ENCODE measurements around the gene TSHZ2. TPM values are rescaled to one million over a fixed set of nuclear protein-coding genes. Genes with fewer than 3 reads are reported as not detected.

The TSHZ2 gene
- total RNA-seq, 1 experiment from 2014 or later, result 2.3 TPM

GRCh38 chr20:52962183-52962582 lies 10.0 kb upstream of the TSHZ2 start:
- BruUV-seq (replicated peaks), result no TSS peak
- peaks cover 5% of the 10 kb centered on the region for H3K4me1 Mint-ChIP-seq (ENCODE audit: insufficient read depth, unreplicated experiment)
- H3K4me3 Mint-ChIP-seq (ENCODE audit: unreplicated experiment), result no peak overlapping the region
- no peaks in the 10 kb centered on the region for H3K27me3 Mint-ChIP-seq (ENCODE audit: insufficient read depth, unreplicated experiment)
- intact Hi-C loops (cut with micrococcal nuclease), result no loop called here
- no peak overlapping the region for H3K27ac Mint-ChIP-seq (ENCODE audit: low read depth, unreplicated experiment)
- DNase-seq (ENCODE audit: unreplicated experiment), result no peak
- TF ChIP-seq, protein P1, sequence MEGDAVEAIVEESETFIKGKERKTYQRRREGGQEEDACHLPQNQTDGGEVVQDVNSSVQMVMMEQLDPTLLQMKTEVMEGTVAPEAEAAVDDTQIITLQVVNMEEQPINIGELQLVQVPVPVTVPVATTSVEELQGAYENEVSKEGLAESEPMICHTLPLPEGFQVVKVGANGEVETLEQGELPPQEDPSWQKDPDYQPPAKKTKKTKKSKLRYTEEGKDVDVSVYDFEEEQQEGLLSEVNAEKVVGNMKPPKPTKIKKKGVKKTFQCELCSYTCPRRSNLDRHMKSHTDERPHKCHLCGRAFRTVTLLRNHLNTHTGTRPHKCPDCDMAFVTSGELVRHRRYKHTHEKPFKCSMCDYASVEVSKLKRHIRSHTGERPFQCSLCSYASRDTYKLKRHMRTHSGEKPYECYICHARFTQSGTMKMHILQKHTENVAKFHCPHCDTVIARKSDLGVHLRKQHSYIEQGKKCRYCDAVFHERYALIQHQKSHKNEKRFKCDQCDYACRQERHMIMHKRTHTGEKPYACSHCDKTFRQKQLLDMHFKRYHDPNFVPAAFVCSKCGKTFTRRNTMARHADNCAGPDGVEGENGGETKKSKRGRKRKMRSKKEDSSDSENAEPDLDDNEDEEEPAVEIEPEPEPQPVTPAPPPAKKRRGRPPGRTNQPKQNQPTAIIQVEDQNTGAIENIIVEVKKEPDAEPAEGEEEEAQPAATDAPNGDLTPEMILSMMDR (IDR thresholded peaks at IDR 0.05; ENCODE audit: unreplicated experiment), result no peak
- POLR2A ChIA-PET, result interaction anchor here (1.8 to 3.8 kb wide), 3 partner anchors 9 to 13 kb away, joined by 5 to 20 read pairs (median 8); no protein-coding TSS in a partner anchor
- H3K9me3 Mint-ChIP-seq (ENCODE audit: unreplicated experiment), result no peaks in the 10 kb centered on the region
- CTCF ChIA-PET, result interaction anchor here (0.5 to 1.5 kb wide), 4 partner anchors 9 to 839 kb away, joined by 3 to 6 read pairs (median 4); no protein-coding TSS in a partner anchor
- peaks cover 4% of the 10 kb centered on the region for H3K36me3 Mint-ChIP-seq (ENCODE audit: insufficient read depth, unreplicated experiment)

- Mint-ChIP-seq H3K27ac (ENCODE audit: low read depth, unreplicated experiment) (no peak overlapping the region), H3K4me1 (ENCODE audit: insufficient read depth, unreplicated experiment) (peaks cover 5% of the 10 kb centered on the region), H3K4me3 (ENCODE audit: unreplicated experiment) (no peak overlapping the region), H3K36me3 (ENCODE audit: insufficient read depth, unreplicated experiment) (peaks cover 4% of the 10 kb centered on the region), H3K27me3 (ENCODE audit: insufficient read depth, unreplicated experiment) (no peaks in the 10 kb centered on the region), H3K9me3 (ENCODE audit: unreplicated experiment) (no peaks in the 10 kb centered on the region)
- DNase-seq (ENCODE audit: unreplicated experiment), result no peak
- POLR2A ChIA-PET, result interaction anchor here (1.0 to 3.8 kb wide), 6 partner anchors 10 to 20 kb away, joined by 5 to 20 read pairs (median 8); no protein-coding TSS in a partner anchor
- no TSS peak for BruUV-seq (replicated peaks)
- TF ChIP-seq, protein P1 (IDR thresholded peaks at IDR 0.05; ENCODE audit: unreplicated experiment), result no peak
- intact Hi-C loops (cut with micrococcal nuclease), result no loop called here
- CTCF ChIA-PET, result interaction anchor here (0.6 to 2.3 kb wide), 6 partner anchors 10 to 772 kb away, joined by 3 to 6 read pairs (median 3); no protein-coding TSS in a partner anchor
These were observed 9.0 kb upstream of the TSHZ2 start for GRCh38 chr20:52963131-52963530.

- peaks cover 1% of the 10 kb centered on the region for H3K36me3 Mint-ChIP-seq (ENCODE audit: insufficient read depth, unreplicated experiment)
- POLR2A ChIA-PET, result interaction anchor here (1.1 to 3.8 kb wide), 9 partner anchors 10 to 44 kb away, joined by 4 to 20 read pairs (median 8); no protein-coding TSS in a partner anchor
- no peak overlapping the region for H3K4me3 Mint-ChIP-seq (ENCODE audit: unreplicated experiment)
- H3K9me3 Mint-ChIP-seq (ENCODE audit: unreplicated experiment), result no peaks in the 10 kb centered on the region
- intact Hi-C loops (cut with micrococcal nuclease), result no loop called here
- TF ChIP-seq, protein P1 (IDR thresholded peaks at IDR 0.05; ENCODE audit: unreplicated experiment), result no peak
- BruUV-seq (replicated peaks), result no TSS peak
- CTCF ChIA-PET, result interaction anchor here (1.4 to 2.3 kb wide), 2 partner anchors 15 to 253 kb away, joined by 3 to 6 read pairs; no protein-coding TSS in a partner anchor
- peak overlapping the region; percentile 63 for H3K27ac Mint-ChIP-seq (ENCODE audit: low read depth, unreplicated experiment)
- peaks cover 5% of the 10 kb centered on the region for H3K4me1 Mint-ChIP-seq (ENCODE audit: insufficient read depth, unreplicated experiment)
- DNase-seq (ENCODE audit: unreplicated experiment), result no peak
- no peaks in the 10 kb centered on the region for H3K27me3 Mint-ChIP-seq (ENCODE audit: insufficient read depth, unreplicated experiment)
These were observed 8.0 kb upstream of the TSHZ2 start for GRCh38 chr20:52964131-52964530.

GRCh38 chr20:52965380-52965779 lies 6.8 kb upstream of the TSHZ2 start:
- intact Hi-C loops (cut with micrococcal nuclease), result no loop called here
- H3K9me3 Mint-ChIP-seq (ENCODE audit: unreplicated experiment), result no peaks in the 10 kb centered on the region
- H3K4me1 Mint-ChIP-seq (ENCODE audit: insufficient read depth, unreplicated experiment), result peaks cover 5% of the 10 kb centered on the region
- no peaks in the 10 kb centered on the region for H3K27me3 Mint-ChIP-seq (ENCODE audit: insufficient read depth, unreplicated experiment)
- H3K36me3 Mint-ChIP-seq (ENCODE audit: insufficient read depth, unreplicated experiment), result no peaks in the 10 kb centered on the region
- H3K4me3 Mint-ChIP-seq (ENCODE audit: unreplicated experiment), result no peak overlapping the region
- DNase-seq (ENCODE audit: unreplicated experiment), result no peak
- ChIA-PET POLR2A (interaction anchor here (0.5 to 3.8 kb wide), 10 partner anchors 9 to 1706 kb away, joined by 3 to 20 read pairs (median 5); no protein-coding TSS in a partner anchor), CTCF (interaction anchor here (0.6 to 2.3 kb wide), 3 partner anchors 16 to 22 kb away, joined by 3 to 6 read pairs (median 4); no protein-coding TSS in a partner anchor)
- TF ChIP-seq, protein P1 (IDR thresholded peaks at IDR 0.05; ENCODE audit: unreplicated experiment), result no peak
- BruUV-seq (replicated peaks), result no TSS peak
- H3K27ac Mint-ChIP-seq (ENCODE audit: low read depth, unreplicated experiment), result no peak overlapping the region
